K562 (cell line): ENCODE measurements around the gene TIMP2. TPM values are rescaled to one million over a fixed set of nuclear protein-coding genes. Genes with fewer than 3 reads are reported as not detected.
A peak's percentile ranks its signal among the peaks of the same experiment; 100 is the strongest.

Experiments used
- ATAC-seq: fragments of 200-7000 bp; cut with Tn5 transposase; 3 replicates; pipeline ENCODE4 v1.9.1; 2020; ENCODE audit warnings: moderate library complexity
- BruUV-seq: library from RNA; stranded (reverse); fragments of 400-500 nt; replicated peaks from 2 replicates; lab custom pipeline; 2021; lab: Mats Ljungman, UMichigan
- CTCF ChIA-PET: fragments of 300-600 bp; formaldehyde crosslinking; extraction: SDS; loops from one replicate; lab custom pipeline; 2021; ENCODE audit warnings: low intra/inter-chr PET ratio; lab: Yijun Ruan, JAX
- POLR2A ChIA-PET: fragments of 300-600, 350-650 bp; sonication (Branson Sonifier 250); formaldehyde crosslinking; extraction: SDS; loops from one replicate; lab custom pipeline; 2021; ENCODE audit warnings: antibody characterized with exemption, inconsistent platforms; lab: Yijun Ruan, JAX
- DNase-seq, 4 experiments: peaks; one replicate each; pipeline versions ENCODE4 v3.0.0 to v3.0.0-alpha.2; 2011 to 2018; ENCODE audit warnings: low spot score in 3 of 4, mixed read lengths in 3 of 4; ENCODE audit errors: extremely low read depth in 1 of 4
- FAIRE-seq: peaks from 2 replicates; lab custom pipeline; 2011; peaks lifted over from hg19 to GRCh38; lab: Jason Lieb, UNC
- H2AFZ ChIP-seq: 2 replicates; pipeline ENCODE4 v1.6.0; 2011; ENCODE audit warnings: low read depth, low read length, control low read depth, inconsistent platforms
- H3K27ac ChIP-seq: fragments of 200-600 bp; 3 replicates; pipeline ENCODE4 v1.8.0; 2011; ENCODE audit warnings: low read depth, mild to moderate bottlenecking, control low read depth, inconsistent platforms, low read length, moderate library complexity, mixed read lengths; ENCODE audit errors: extremely low read depth
- H3K27me3 ChIP-seq, 2 experiments: fragments of 300-600 bp in 1 of 2; 2 replicates in 1 of 2; 3 replicates in 1 of 2; pipeline versions ENCODE4 v1.6.0 to v1.8.0; 2011; ENCODE audit warnings: inconsistent platforms in 2 of 2, low read length in 2 of 2, mild to moderate bottlenecking in 1 of 2, mixed read lengths in 1 of 2, moderate library complexity in 1 of 2; ENCODE audit not compliant: control insufficient read depth in 2 of 2, insufficient read depth in 2 of 2
- H3K36me3 ChIP-seq: fragments of 300-600 bp; 3 replicates; pipeline ENCODE4 v1.8.0; 2011; ENCODE audit warnings: mild to moderate bottlenecking, low read length, inconsistent platforms; ENCODE audit not compliant: control insufficient read depth, insufficient read depth
- H3K4me1 ChIP-seq, 2 experiments: fragments of 200-600 bp in 1 of 2; replicated peaks in 1 of 2; 2 replicates in 1 of 2; 3 replicates in 1 of 2; pipeline versions ENCODE4 v1.5.1 to v1.8.0; 2011; ENCODE audit warnings: inconsistent platforms in 2 of 2, low read length in 2 of 2, mild to moderate bottlenecking in 1 of 2, mixed read lengths in 1 of 2, moderate library complexity in 1 of 2; ENCODE audit not compliant: control insufficient read depth in 2 of 2, insufficient read depth in 2 of 2
- H3K4me2 ChIP-seq: 2 replicates; pipeline ENCODE4 v1.6.1; 2011; ENCODE audit warnings: low read length, control low read depth, inconsistent platforms, mixed read lengths; ENCODE audit not compliant: insufficient read depth
- H3K4me3 ChIP-seq: fragments of 200-600 bp; sonication (generic), shearing (Covaris generic); 2 replicates; pipeline ENCODE4 v1.5.1; 2016; ENCODE audit warnings: control low read depth, inconsistent platforms
- H3K79me2 ChIP-seq: fragments of 200-600 bp; 3 replicates; pipeline ENCODE4 v1.8.0; 2011; ENCODE audit warnings: low read length, inconsistent platforms; ENCODE audit not compliant: control insufficient read depth, insufficient read depth
- H3K9ac ChIP-seq, 2 experiments: 2 replicates each; pipeline versions ENCODE4 v1.6.0 to v1.6.1; 2011; ENCODE audit warnings: low read depth in 2 of 2, low read length in 2 of 2, control low read depth in 1 of 2, inconsistent platforms in 1 of 2, mild to moderate bottlenecking in 1 of 2, mixed read lengths in 1 of 2; ENCODE audit not compliant: insufficient read depth in 1 of 2
- H3K9me1 ChIP-seq: one replicate; pipeline ENCODE4 v1.6.0; 2011; ENCODE audit warnings: inconsistent platforms, mild to moderate bottlenecking, low read length, moderate library complexity; ENCODE audit not compliant: control insufficient read depth, insufficient read depth
- H3K9me3 ChIP-seq: replicated peaks from 2 replicates; pipeline ENCODE4 v1.5.1; 2011; ENCODE audit warnings: low read depth, low read length, inconsistent platforms; ENCODE audit not compliant: control insufficient read depth, insufficient read depth
- H4K20me1 ChIP-seq: replicated peaks from 2 replicates; pipeline ENCODE4 v1.6.1; 2011; ENCODE audit warnings: low read length, inconsistent platforms, mixed read lengths; ENCODE audit not compliant: control insufficient read depth, insufficient read depth
- ESRRB ChIP-seq: fragments of 250-450 bp; sonication (Bioruptor Pico); IDR thresholded peaks from 2 replicates; pipeline ENCODE4 v1.5.0; 2020; ENCODE audit warnings: mild to moderate bottlenecking, moderate library complexity, borderline replicate concordance
- HNRNPLL ChIP-seq: fragments of 200-400 bp; formaldehyde crosslinking; IDR thresholded peaks from 2 replicates; pipeline ENCODE4 v1.6.1; 2017; ENCODE audit warnings: low read length, low read depth, mild to moderate bottlenecking; ENCODE audit not compliant: poor library complexity, severe bottlenecking
- NCOA4 ChIP-seq: fragments of 450-650 bp; IDR thresholded peaks from 2 replicates; pipeline ENCODE4 v1.6.1; 2018; ENCODE audit warnings: mild to moderate bottlenecking; ENCODE audit not compliant: partially characterized antibody
- NELFE ChIP-seq: IDR thresholded peaks from 2 replicates; pipeline ENCODE4 v1.6.1; 2011; ENCODE audit warnings: mild to moderate bottlenecking; ENCODE audit not compliant: insufficient read depth, insufficient read length
- NR2F6 ChIP-seq: fragments of 450-650 bp; formaldehyde crosslinking; IDR thresholded peaks from 2 replicates; pipeline ENCODE4 v1.4.0; 2020; ENCODE audit warnings: mild to moderate bottlenecking
- ZBTB33 ChIP-seq: sonication (generic); formaldehyde crosslinking; IDR thresholded peaks from 2 replicates; pipeline ENCODE4 v1.8.1; 2023; ENCODE audit warnings: mild to moderate bottlenecking, missing genetic modification reagents
- ZBTB40 ChIP-seq, 2 experiments: fragments of 450-650 bp in 1 of 2; sonication (generic) in 1 of 2; formaldehyde crosslinking in 1 of 2; IDR thresholded peaks; 2 replicates each; pipeline versions ENCODE4 v1.7.1 to v1.9.0; 2016 to 2022; ENCODE audit warnings: inconsistent platforms in 1 of 2, mild to moderate bottlenecking in 1 of 2, missing genetic modification reagents in 1 of 2
- ZNF717 ChIP-seq: fragments of 250-450 bp; sonication (Bioruptor Pico); IDR thresholded peaks from 2 replicates; pipeline ENCODE4 v1.5.0; 2021
- WGBS: fragments of 100-300 bp; shearing (Covaris generic); methylation state at CpG from one replicate; pipeline ENCODE4 v1.1.6; 2016; ENCODE audit warnings: low coverage, mixed read lengths; ENCODE audit not compliant: insufficient coverage; ENCODE audit errors: missing lambda C conversion rate; 5-methylcytosine and 5-hydroxymethylcytosine counted together
- in situ Hi-C: fragments of 300-500 bp; cut with MboI; formaldehyde crosslinking; loops from 4 replicates; pipeline ENCODE4 v1.15.0; 2018; ENCODE audit warnings: inconsistent platforms, mixed read lengths
- intact Hi-C: fragments of 100-400 bp; cut with micrococcal nuclease; formaldehyde crosslinking; loops from 2 replicates; pipeline ENCODE4 v1.14.2; 2022
- polyA plus RNA-seq, 8 experiments: library from polyadenylated mRNA; depleted of rRNA in 4 of 8; stranded (reverse) in 5 of 8; unstranded in 3 of 8; fragments of >200 nt; fragmentation: Nextera tagmentation in 2 of 8; fragmentation: Illumina TruSeq in 1 of 8; extraction: Ambion mirVana in 2 of 8; extraction: Trizol in 1 of 8; gene quantifications; 2 replicates each; pipeline versions ENCODE4 v1.2.1 to v1.2.3, GENCODE V29; 2011 to 2014; ENCODE audit warnings: inconsistent platforms in 1 of 8, missing spikeins in 1 of 8
- total RNA-seq, 7 experiments: library from RNA; depleted of rRNA in 6 of 7; stranded (reverse); fragments of >200 nt in 6 of 7; fragmentation: Illumina TruSeq in 2 of 7; extraction: Trizol in 2 of 7; gene quantifications; 2 replicates each; pipeline versions ENCODE4 v1.2.1 to v1.2.3, GENCODE V29; 2011 to 2021; ENCODE audit warnings: low replicate concordance in 1 of 7

The TIMP2 gene
- total and polyA plus RNA-seq, 9 of the 15 experiments (the other 6 are each of a cell fraction or from before 2014, with no cell fraction given), result 0.55 TPM; not detected in 8

GRCh38 chr17:78805301-78805700 lies 119.9 kb downstream of the TIMP2 start:
- DNase-seq (no peak), FAIRE-seq (no peak), ATAC-seq (no peak)
- WGBS, result 89% methylated on average over 14 of the region's 14 CpGs
- CTCF ChIA-PET, result no interaction called here
- no TSS peak for BruUV-seq
- H3K4me2 ChIP-seq, result no peak overlapping the region
- H3K4me1 ChIP-seq, result no peaks in the 10 kb centered on the region; a peak in 1 of 5 replicates
- no peak overlapping the region for H2AFZ ChIP-seq
- H3K4me3 ChIP-seq, result no peak overlapping the region
- H4K20me1 ChIP-seq, result no peaks in the 10 kb centered on the region
- H3K79me2 ChIP-seq, result no peaks in the 10 kb centered on the region
- in situ Hi-C loops (no loop called here), intact Hi-C loops (no loop called here)
- no peak overlapping the region for H3K27ac ChIP-seq
- H3K9ac ChIP-seq, result 0 out of 4 replicates have a peak overlapping the region, but pooled peaks of 1 of the 2 experiments have one; percentile 0
- no peaks in the 10 kb centered on the region for H3K9me1 ChIP-seq
- peaks cover 91% of the 10 kb centered on the region for H3K36me3 ChIP-seq
- TF ChIP-seq NR2F6 (CRISPR knock-in tag) (no peak), ZBTB33 (no peak), ESRRB (CRISPR knock-in tag) (no peak), NCOA4 (no peak), ZBTB40 (IDR thresholded peaks at IDR 0.05) (no peak), ZBTB40 (CRISPR knock-in tag; IDR thresholded peaks at IDR 0.05) (no peak), ZNF717 (no peak), HNRNPLL (no peak), NELFE (no peak)
- POLR2A ChIA-PET, result interaction anchor here (0.6 to 3.3 kb wide), 2 partner anchors 16 to 21 kb away, joined by 3 to 16 read pairs; no protein-coding TSS in a partner anchor
- no peaks in the 10 kb centered on the region for H3K27me3 ChIP-seq
- no peaks in the 10 kb centered on the region for H3K9me3 ChIP-seq
